Skeletal muscle tissue (tissue), 4 donors: ENCODE data around the gene IFITM10. TPM values are rescaled to one million over a fixed set of nuclear protein-coding genes. Genes with fewer than 3 reads are reported as not detected.

Experiments used
- H3K27ac ChIP-seq: one replicate; pipeline ENCODE4 v1.7.0; 2013; ENCODE audit warnings: mild to moderate bottlenecking, low read depth, low read length, inconsistent platforms
- H3K27me3 ChIP-seq, 3 donors: one replicate each; pipeline ENCODE4 v1.7.0; 2013; ENCODE audit warnings: low read length in 3 of 3; ENCODE audit not compliant: control insufficient read depth in 3 of 3, insufficient read depth in 3 of 3
- H3K36me3 ChIP-seq, 3 donors: one replicate each; pipeline ENCODE4 v1.7.0; 2013; ENCODE audit warnings: low read length in 3 of 3; ENCODE audit not compliant: control insufficient read depth in 3 of 3, insufficient read depth in 3 of 3
- H3K4me1 ChIP-seq, 3 donors: one replicate each; pipeline ENCODE4 v1.7.0; 2013; ENCODE audit warnings: low read length in 3 of 3, mild to moderate bottlenecking in 3 of 3; ENCODE audit not compliant: control insufficient read depth in 3 of 3, insufficient read depth in 3 of 3
- H3K4me3 ChIP-seq, 3 donors: one replicate each; pipeline ENCODE4 v1.7.0; 2013; ENCODE audit warnings: low read length in 3 of 3
- H3K9ac ChIP-seq, 3 donors: one replicate each; pipeline ENCODE4 v1.7.0; 2013; ENCODE audit warnings: low read length in 3 of 3, mild to moderate bottlenecking in 3 of 3, moderate library complexity in 2 of 3, low read depth in 1 of 3
- H3K9me3 ChIP-seq, 3 donors: one replicate each; pipeline ENCODE4 v1.7.0; 2013; ENCODE audit warnings: low read length in 3 of 3; ENCODE audit not compliant: control insufficient read depth in 3 of 3
- total RNA-seq: library from RNA; depleted of rRNA; stranded (reverse); fragments of >200 nt; gene quantifications from one replicate; pipeline ENCODE4 v1.2.3, GENCODE V29; 2014
- donor health status: Osteomylitis.

The IFITM10 gene
- total RNA-seq, 1 donor from 2014 or later = not detected

DNA sequence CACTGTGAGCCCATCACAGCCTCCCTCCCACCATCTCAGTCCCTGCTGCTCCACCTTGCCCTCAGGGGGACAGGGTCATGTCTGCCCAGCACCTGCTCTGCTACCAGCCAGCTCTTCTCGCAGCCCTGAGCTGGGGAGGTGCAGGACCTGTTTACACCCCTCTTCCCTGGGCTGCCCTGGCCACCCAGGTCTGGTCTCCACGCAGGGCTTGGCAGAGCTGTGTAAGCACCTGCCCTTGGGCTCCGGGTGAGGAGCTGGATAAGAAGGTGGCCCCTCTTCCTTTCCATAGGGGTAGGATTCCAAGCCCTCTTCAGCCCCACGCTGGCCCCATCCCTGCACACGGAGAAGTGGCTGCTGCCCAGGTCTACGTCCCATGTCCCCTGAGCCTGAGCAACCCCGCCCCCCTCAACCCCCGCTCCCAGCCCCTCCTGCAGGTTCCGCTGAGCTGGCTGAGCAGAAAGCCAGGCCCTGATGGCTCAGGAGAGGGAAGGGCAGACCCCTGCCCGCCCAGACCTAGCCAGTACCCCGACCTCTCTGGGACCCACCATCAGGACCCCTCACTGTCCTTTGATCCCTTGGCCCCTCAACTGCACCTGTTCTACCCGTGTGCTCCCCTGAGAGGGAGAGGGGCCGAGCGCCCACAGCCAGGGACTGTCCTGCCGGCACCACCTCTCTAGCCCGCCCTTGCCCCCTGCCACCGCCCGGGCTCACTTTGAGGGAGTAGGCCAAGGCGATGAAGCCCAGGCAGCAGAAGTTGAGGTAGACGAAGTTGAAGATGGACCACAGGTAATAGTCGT, 3.2 kb downstream of the IFITM10 start:
- Histone ChIP-seq H3K9ac (peak overlapping the region in 2 of 3 donors; percentile 64 to 75), H3K27me3 (peaks cover 0 to 5% (median 0%) of the 10 kb centered on the region in 3 donors), H3K36me3 (peaks cover 0 to 6% (median 0%) of the 10 kb centered on the region in 3 donors), H3K9me3 (no peaks in the 10 kb centered on the region), H3K4me1 (peaks cover 54 to 80% (median 79%) of the 10 kb centered on the region in 3 donors), H3K27ac (peak overlapping the region; percentile 75), H3K4me3 (peak overlapping the region in 2 of 3 donors; percentile 41 to 71)

DNA sequence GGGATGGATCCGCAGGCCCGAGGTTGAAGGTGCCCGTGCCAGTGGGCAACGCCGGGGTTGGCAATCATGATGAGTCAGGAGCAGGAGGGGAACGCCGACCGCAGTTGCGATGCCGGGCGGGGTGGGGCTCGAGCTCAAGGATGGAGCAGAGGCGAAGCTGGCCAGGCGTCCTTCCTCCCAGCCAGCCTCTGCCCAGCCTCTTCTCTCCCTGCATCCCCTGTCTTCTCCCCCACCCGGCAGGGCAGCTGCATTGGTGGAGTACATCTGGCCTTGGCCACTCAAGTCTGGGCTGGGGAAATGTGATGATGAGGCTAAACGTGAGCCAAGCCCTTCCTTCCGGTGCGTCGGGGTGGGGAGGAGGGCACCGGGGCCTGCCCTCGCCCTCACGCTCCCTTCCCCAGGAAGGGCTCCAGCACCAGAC, 3.9 kb downstream of the IFITM10 start:
- peaks cover 0 to 5% (median 0%) of the 10 kb centered on the region in 3 donors for H3K27me3 ChIP-seq
- H3K9ac ChIP-seq = peak overlapping the region in 1 of 3 donors; percentile 57
- no peaks in the 10 kb centered on the region for H3K9me3 ChIP-seq
- H3K36me3 ChIP-seq = peaks cover 0 to 6% (median 0%) of the 10 kb centered on the region in 3 donors
- peak overlapping the region in 2 of 3 donors; percentile 41 to 71 for H3K4me3 ChIP-seq
- H3K27ac ChIP-seq = peak overlapping the region; percentile 75
- H3K4me1 ChIP-seq = peaks cover 47 to 74% (median 73%) of the 10 kb centered on the region in 3 donors

GRCh38 chr11:1745701-1746320, 4.6 kb downstream of the IFITM10 start:
- no peak overlapping the region for H3K9ac ChIP-seq
- peaks cover 0 to 6% (median 0%) of the 10 kb centered on the region in 3 donors for H3K36me3 ChIP-seq
- peak overlapping the region in 1 of 3 donors; percentile 71 for H3K4me3 ChIP-seq
- no peak overlapping the region for H3K27ac ChIP-seq
- H3K9me3 ChIP-seq = no peaks in the 10 kb centered on the region
- H3K27me3 ChIP-seq = peaks cover 0 to 5% (median 4%) of the 10 kb centered on the region in 3 donors
- peaks cover 40 to 67% (median 65%) of the 10 kb centered on the region in 3 donors for H3K4me1 ChIP-seq

DNA sequence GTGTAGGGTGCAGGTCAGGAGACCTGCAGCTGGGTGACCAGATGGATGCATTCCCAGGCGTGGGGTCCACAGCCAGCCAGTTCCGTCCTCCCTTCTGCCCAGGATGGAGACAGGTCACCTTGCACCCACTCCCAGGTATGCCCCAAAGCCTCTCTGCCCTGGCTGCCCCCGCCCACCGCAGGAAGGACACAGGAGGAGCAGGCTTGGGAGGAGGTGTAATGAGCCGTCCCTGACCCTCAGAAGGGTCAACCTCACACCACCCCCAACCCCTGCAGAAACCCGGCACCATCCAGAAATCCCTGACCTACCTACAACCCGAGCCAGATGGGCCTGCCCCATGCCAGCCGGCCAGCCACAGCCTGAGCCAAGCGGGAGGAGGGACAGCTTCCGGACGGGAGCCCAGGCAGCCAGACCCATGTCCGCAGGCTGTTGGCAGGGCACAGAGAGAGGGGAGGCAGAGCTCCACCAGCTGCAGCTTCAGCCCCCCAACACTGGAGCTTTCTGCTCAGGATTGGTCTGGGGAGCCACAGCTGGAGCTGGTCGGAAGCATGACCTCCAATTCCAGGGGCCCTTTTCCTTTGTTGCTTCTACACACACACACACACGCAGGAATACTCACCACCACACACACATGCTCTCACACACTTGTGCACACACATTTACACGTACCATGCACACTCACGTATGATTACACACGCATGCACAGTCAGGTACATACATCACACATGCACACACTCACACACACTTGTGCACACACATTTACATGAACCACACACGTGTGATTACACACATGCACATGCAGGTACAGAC, 5.3 kb downstream of the IFITM10 start:
- H3K27ac ChIP-seq = peak overlapping the region; percentile 68
- H3K27me3 ChIP-seq = peaks cover 0 to 6% (median 5%) of the 10 kb centered on the region in 3 donors

GRCh38 chr11:1744137-1744886, 6.1 kb downstream of the IFITM10 start:
- H3K4me3 ChIP-seq = peak overlapping the region in 2 of 3 donors; percentile 32 to 52
- peak overlapping the region in 1 of 3 donors; percentile 69 for H3K9ac ChIP-seq
- no peaks in the 10 kb centered on the region for H3K9me3 ChIP-seq
- H3K4me1 ChIP-seq = peaks cover 30 to 52% (median 50%) of the 10 kb centered on the region in 3 donors
- H3K27ac ChIP-seq = peak overlapping the region; percentile 68
- H3K36me3 ChIP-seq = peaks cover 0 to 6% (median 0%) of the 10 kb centered on the region in 3 donors
- H3K27me3 ChIP-seq = peaks cover 0 to 11% (median 3%) of the 10 kb centered on the region in 3 donors

More for the DNA sequence above, 5.3 kb downstream of the IFITM10 start:
- Histone ChIP-seq H3K36me3 (peaks cover 0 to 6% (median 0%) of the 10 kb centered on the region in 3 donors), H3K9me3 (no peaks in the 10 kb centered on the region), H3K4me1 (peaks cover 33 to 60% (median 58%) of the 10 kb centered on the region in 3 donors), H3K4me3 (peak overlapping the region in 2 of 3 donors; percentile 52 to 71), H3K9ac (peak overlapping the region in 1 of 3 donors; percentile 69)

GRCh38 chr11:1743585-1744136, 6.7 kb downstream of the IFITM10 start:
- Histone ChIP-seq H3K27me3 (peaks cover 0 to 14% (median 3%) of the 10 kb centered on the region in 3 donors), H3K9ac (no peak overlapping the region), H3K9me3 (no peaks in the 10 kb centered on the region), H3K27ac (no peak overlapping the region), H3K4me1 (peaks cover 30 to 48% (median 47%) of the 10 kb centered on the region in 3 donors), H3K4me3 (no peak overlapping the region), H3K36me3 (peaks cover 0 to 6% (median 0%) of the 10 kb centered on the region in 3 donors)

- Histone ChIP-seq H3K4me1 (peaks cover 30 to 43% (median 40%) of the 10 kb centered on the region in 3 donors), H3K27ac (no peak overlapping the region), H3K9ac (no peak overlapping the region), H3K27me3 (peaks cover 3 to 14% (median 8%) of the 10 kb centered on the region in 3 donors), H3K36me3 (peaks cover 0 to 6% (median 0%) of the 10 kb centered on the region in 3 donors), H3K4me3 (no peak overlapping the region), H3K9me3 (peaks cover 0 to 3% (median 0%) of the 10 kb centered on the region in 3 donors)
These were observed 7.4 kb downstream of the IFITM10 start for GRCh38 chr11:1742869-1743584.

GRCh38 chr11:1742371-1742770, 8.0 kb downstream of the IFITM10 start:
- Histone ChIP-seq H3K27ac (no peak overlapping the region), H3K9ac (no peak overlapping the region), H3K27me3 (peaks cover 3 to 16% (median 8%) of the 10 kb centered on the region in 3 donors), H3K4me3 (no peak overlapping the region), H3K4me1 (peaks cover 27 to 36% (median 34%) of the 10 kb centered on the region in 3 donors), H3K36me3 (peaks cover 0 to 6% (median 0%) of the 10 kb centered on the region in 3 donors), H3K9me3 (peaks cover under 1 to 5% (median under 1%) of the 10 kb centered on the region in 3 donors)
